ENCODE results near the gene SNX1. TPM values are rescaled to one million over a fixed set of nuclear protein-coding genes. Genes with fewer than 3 reads are reported as not detected.
"Not testable (repeated sequence)": the region's sequence is repeated elsewhere in the genome, so short reads cannot be mapped to it uniquely, and the experiment has no call there.

The SNX1 gene
- total and polyA plus RNA-seq, 10 of the 15 experiments (the other 5 are each of a cell fraction or from before 2014, with no cell fraction given) = 17.8 to 115 (median 96.3) TPM

- no peak overlapping the region for H3K27ac ChIP-seq (ENCODE audit: control insufficient read depth, insufficient read depth)
- intact Hi-C loops (cut with micrococcal nuclease; ENCODE audit: unreplicated experiment) (no loop called here), in situ Hi-C loops (cut with MboI) (no loop called here)
- H3K27me3 ChIP-seq (replicated peaks in 1 of 2; ENCODE audit: control insufficient read depth in 2 of 2, insufficient read depth in 2 of 2, low read length in 1 of 2) = no peaks in the 10 kb centered on the region
- no peak overlapping the region for H3K4me3 ChIP-seq
- no peak for DNase-seq (ENCODE audit: low read depth, low spot score)
- H3K4me2 ChIP-seq (ENCODE audit: control insufficient read depth, insufficient read depth) = no peak overlapping the region
- BruUV-seq (replicated peaks) = no TSS peak
- H3K36me3 ChIP-seq (ENCODE audit: control insufficient read depth in 2 of 2, insufficient read depth in 2 of 2, low read length in 1 of 2) = no peaks in the 10 kb centered on the region
- no peak for TF ChIP-seq RCOR1 (conservative IDR thresholded peaks at IDR 0.05; ENCODE audit: low read depth, low read length)
- TF ChIP-seq SREBF1 (IDR thresholded peaks at IDR 0.05; ENCODE audit: low read length) = no peak
- TF ChIP-seq BCL3 (IDR thresholded peaks at IDR 0.05; ENCODE audit: borderline replicate concordance, insufficient read depth, low read depth, low read length, poor library complexity, severe bottlenecking) = no peak
- RAD21 ChIA-PET (ENCODE audit: unreplicated experiment) = interaction anchor here (1.4 kb wide), 1 partner anchor 13 kb away, joined by 3 read pairs; no protein-coding TSS in a partner anchor
- H3K9ac ChIP-seq (ENCODE audit: control insufficient read depth, insufficient read depth, low read length) = no peak overlapping the region
- POLR2A ChIA-PET = interaction anchor here (1.0 kb wide), 1 partner anchor 30 kb away, joined by 4 read pairs; no protein-coding TSS in a partner anchor
- SMC1A ChIA-PET (ENCODE audit: uncharacterized antibody, unreplicated experiment) = interaction anchor here (0.6 to 2.5 kb wide), 2 partner anchors 111 to 301 kb away, joined by 3 to 8 read pairs; no protein-coding TSS in a partner anchor
- H3K4me1 ChIP-seq (ENCODE audit: control insufficient read depth, insufficient read depth, low read length) = peaks cover 11% of the 10 kb centered on the region
- H3K9me3 ChIP-seq (replicated peaks; ENCODE audit: control insufficient read depth, insufficient read depth, low read length) = no peaks in the 10 kb centered on the region
- 92% methylated on average over 5 of the region's 5 CpGs for WGBS (ENCODE audit: insufficient coverage, insufficient replicate concordance, low lambda C conversion rate, missing lambda C conversion rate)
- CTCF ChIA-PET = interaction anchor here (1.6 to 2.9 kb wide), 2 partner anchors 14 to 300 kb away, joined by 4 to 13 read pairs; no protein-coding TSS in a partner anchor
- FAIRE-seq = no peak
- no peaks in the 10 kb centered on the region for H4K20me1 ChIP-seq (ENCODE audit: control insufficient read depth, insufficient read depth)
- H2AFZ ChIP-seq (ENCODE audit: control insufficient read depth, low read depth, low read length) = no peak overlapping the region
- no peak for ATAC-seq
- H3K79me2 ChIP-seq (ENCODE audit: control insufficient read depth, insufficient read depth, low read length) = no peaks in the 10 kb centered on the region
These were observed 42.8 kb upstream of the SNX1 start for GRCh38 chr15:64052925-64053491.

GRCh38 chr15:64053674-64054073 lies 42.1 kb upstream of the SNX1 start:
- H3K27me3 ChIP-seq (replicated peaks in 1 of 2; ENCODE audit: control insufficient read depth in 2 of 2, insufficient read depth in 2 of 2, low read length in 1 of 2); FAIRE-seq; in situ Hi-C loops (cut with MboI); DNase-seq (ENCODE audit: low read depth, low spot score); H3K27ac ChIP-seq (ENCODE audit: control insufficient read depth, insufficient read depth); H3K9ac ChIP-seq (ENCODE audit: control insufficient read depth, insufficient read depth, low read length); H2AFZ ChIP-seq (ENCODE audit: control insufficient read depth, low read depth, low read length); H3K79me2 ChIP-seq (ENCODE audit: control insufficient read depth, insufficient read depth, low read length); POLR2A ChIA-PET; H3K9me3 ChIP-seq (replicated peaks; ENCODE audit: control insufficient read depth, insufficient read depth, low read length); H3K4me1 ChIP-seq (ENCODE audit: control insufficient read depth, insufficient read depth, low read length); ATAC-seq; H3K36me3 ChIP-seq (ENCODE audit: control insufficient read depth in 2 of 2, insufficient read depth in 2 of 2, low read length in 1 of 2); H3K4me2 ChIP-seq (ENCODE audit: control insufficient read depth, insufficient read depth); intact Hi-C loops (cut with micrococcal nuclease; ENCODE audit: unreplicated experiment); BruUV-seq (replicated peaks); H3K4me3 ChIP-seq; H4K20me1 ChIP-seq (ENCODE audit: control insufficient read depth, insufficient read depth): not testable (repeated sequence)
- WGBS (ENCODE audit: insufficient coverage, insufficient replicate concordance, low lambda C conversion rate, missing lambda C conversion rate) = 71% methylated on average over 12 of the region's 12 CpGs
- ChIA-PET CTCF (interaction anchor here (0.9 to 1.8 kb wide), 3 partner anchors 9 to 14 kb away, joined by 3 to 8 read pairs (median 4); no protein-coding TSS in a partner anchor), RAD21 (ENCODE audit: unreplicated experiment) (interaction anchor here (0.9 to 1.4 kb wide), 2 partner anchors 12 to 14 kb away, joined by 3 to 4 read pairs; no protein-coding TSS in a partner anchor), SMC1A (ENCODE audit: uncharacterized antibody, unreplicated experiment) (interaction anchor here (0.6 to 2.5 kb wide), 3 partner anchors 11 to 301 kb away, joined by 3 to 8 read pairs (median 3); no protein-coding TSS in a partner anchor)

Data from GM12878 (cell line).